C4-2B (cell line): ENCODE results near the gene ASPDH.

Source experiments
- CTCF ChIP-seq: fragments of 450-650 bp; conservative IDR thresholded peaks from 2 replicates; pipeline ENCODE4 v1.5.1; 2017; ENCODE audit warnings: mild to moderate bottlenecking
- ZFX ChIP-seq: fragments of 450-650 bp; IDR thresholded peaks from 2 replicates; pipeline ENCODE4 v1.6.1; 2017

DNA sequence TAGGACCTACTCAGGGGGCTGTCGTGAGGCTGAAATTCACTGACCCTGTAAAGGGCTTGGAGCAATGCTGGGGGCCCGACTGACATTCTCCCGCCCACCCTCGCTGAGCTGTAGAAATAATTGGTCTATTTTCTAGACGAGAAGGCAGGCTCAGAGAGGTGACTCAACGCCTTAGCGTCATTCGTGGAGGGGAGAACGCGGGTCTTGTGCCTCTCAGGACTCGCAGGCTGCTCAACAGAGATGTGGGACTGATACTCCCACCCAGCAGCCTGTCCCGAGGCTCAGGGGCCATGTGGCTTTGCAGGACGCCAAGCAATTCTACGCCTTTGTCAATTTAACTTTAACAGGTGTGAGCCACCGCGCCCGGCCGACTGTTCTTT lies 23.6 kb upstream of the ASPDH start:
- TF ChIP-seq CTCF, result no peak
- no peak for TF ChIP-seq ZFX
